IMR-90 (cell line): ENCODE measurements around the gene COL2A1. TPM values are rescaled to one million over a fixed set of nuclear protein-coding genes. Genes with fewer than 3 reads are reported as not detected.

Experiments
- ATAC-seq: fragments of 200-7000 bp; cut with Tn5 transposase; 2 replicates; pipeline ENCODE4 v1.9.1; 2020; ENCODE audit warnings: low read depth, mild to moderate bottlenecking, moderate library complexity
- BruUV-seq: library from RNA; stranded (reverse); fragments of 400-500 nt; replicated peaks from 2 replicates; lab custom pipeline; 2021; lab: Mats Ljungman, UMichigan
- CTCF ChIA-PET: fragments of 300-600 bp; formaldehyde crosslinking; extraction: SDS; loops from one replicate; lab custom pipeline; 2021; ENCODE audit warnings: antibody characterized with exemption; lab: Yijun Ruan, JAX
- POLR2A ChIA-PET: fragments of 300-600 bp; sonication (Branson Sonifier 250); formaldehyde crosslinking; loops from one replicate; lab custom pipeline; 2022; ENCODE audit warnings: antibody characterized with exemption; ENCODE audit not compliant: unreplicated experiment; lab: Charles Lee
- DNase-seq: peaks from one replicate; pipeline ENCODE4 v3.0.0; 2013
- H2AFZ ChIP-seq: replicated peaks from 2 replicates; pipeline ENCODE3; 2013; ENCODE audit warnings: low read length, mild to moderate bottlenecking; ENCODE audit not compliant: poor library complexity
- H2AK5ac ChIP-seq: 2 replicates; pipeline ENCODE4 v1.6.1; 2013; ENCODE audit warnings: low read depth, low read length, inconsistent platforms
- H2AK9ac ChIP-seq: replicated peaks from 2 replicates; pipeline ENCODE3; 2013; ENCODE audit warnings: mild to moderate bottlenecking, low read depth, low read length, moderate library complexity; ENCODE audit not compliant: poor library complexity
- H2BK120ac ChIP-seq: 2 replicates; pipeline ENCODE4 v1.6.1; 2013; ENCODE audit warnings: low read depth, low read length, inconsistent platforms
- H2BK15ac ChIP-seq: 3 replicates; pipeline ENCODE4 v1.6.1; 2013; ENCODE audit warnings: low read depth, low read length, inconsistent platforms
- H2BK20ac ChIP-seq: 2 replicates; pipeline ENCODE4 v1.6.1; 2013; ENCODE audit warnings: low read depth, mild to moderate bottlenecking, inconsistent platforms, low read length, moderate library complexity
- H2BK5ac ChIP-seq: 2 replicates; pipeline ENCODE4 v1.6.1; 2013; ENCODE audit warnings: mild to moderate bottlenecking, low read depth, low read length, inconsistent platforms; ENCODE audit not compliant: poor library complexity, severe bottlenecking
- H3K14ac ChIP-seq: replicated peaks from 2 replicates; pipeline ENCODE4 v1.6.1; 2013; ENCODE audit warnings: low read depth, low read length, inconsistent platforms
- H3K18ac ChIP-seq: 2 replicates; pipeline ENCODE4 v1.6.1; 2013; ENCODE audit warnings: low read depth, low read length, control low read depth
- H3K23ac ChIP-seq: 2 replicates; pipeline ENCODE4 v1.6.1; 2013; ENCODE audit warnings: low read depth, low read length, inconsistent platforms
- H3K27ac ChIP-seq: 2 replicates; pipeline ENCODE4 v1.5.1; 2013; ENCODE audit warnings: mild to moderate bottlenecking, control low read depth, low read length; ENCODE audit not compliant: insufficient read depth
- H3K27me3 ChIP-seq: 2 replicates; pipeline ENCODE4 v1.6.1; 2013; ENCODE audit warnings: low read length; ENCODE audit not compliant: control insufficient read depth, insufficient read depth
- H3K36me3 ChIP-seq: 2 replicates; pipeline ENCODE4 v1.6.1; 2013; ENCODE audit warnings: low read length, mixed read lengths; ENCODE audit not compliant: control insufficient read depth, insufficient read depth
- H3K4ac ChIP-seq: 2 replicates; pipeline ENCODE4 v1.6.1; 2013; ENCODE audit warnings: low read depth, low read length, inconsistent platforms
- H3K4me1 ChIP-seq: 2 replicates; pipeline ENCODE4 v1.6.1; 2013; ENCODE audit warnings: low read length, mixed read lengths; ENCODE audit not compliant: control insufficient read depth, insufficient read depth
- H3K4me2 ChIP-seq: 2 replicates; pipeline ENCODE4 v1.6.1; 2013; ENCODE audit warnings: low read depth, mild to moderate bottlenecking, control low read depth, low read length, moderate library complexity
- H3K4me3 ChIP-seq: 2 replicates; pipeline ENCODE4 v1.5.1; 2013; ENCODE audit warnings: low read depth, mild to moderate bottlenecking, control low read depth, low read length, moderate library complexity; ENCODE audit not compliant: insufficient read depth
- H3K56ac ChIP-seq: 2 replicates; pipeline ENCODE4 v1.6.1; 2013; ENCODE audit warnings: low read length, inconsistent platforms; ENCODE audit not compliant: insufficient read depth; ENCODE audit errors: extremely low read depth
- H3K79me1 ChIP-seq, 2 experiments: 2 replicates each; pipeline ENCODE4 v1.6.1; 2013; ENCODE audit warnings: low read length in 2 of 2, inconsistent platforms in 1 of 2, low read depth in 1 of 2
- H3K9ac ChIP-seq: 2 replicates; pipeline ENCODE4 v1.6.1; 2013; ENCODE audit warnings: low read depth, low read length, control low read depth
- H3K9me1 ChIP-seq: 2 replicates; pipeline ENCODE4 v1.6.1; 2013; ENCODE audit warnings: low read length, inconsistent platforms; ENCODE audit not compliant: insufficient read depth
- H3K9me3 ChIP-seq: 2 replicates; pipeline ENCODE4 v1.6.1; 2013; ENCODE audit warnings: low read length; ENCODE audit not compliant: control insufficient read depth, insufficient read depth
- H4K20me1 ChIP-seq: 2 replicates; pipeline ENCODE4 v1.6.1; 2013; ENCODE audit warnings: low read length, inconsistent platforms; ENCODE audit not compliant: insufficient read depth
- H4K5ac ChIP-seq: 2 replicates; pipeline ENCODE4 v1.6.1; 2013; ENCODE audit warnings: mild to moderate bottlenecking, low read depth, low read length, control low read depth
- H4K8ac ChIP-seq, 2 experiments: 2 replicates each; pipeline ENCODE4 v1.6.1; 2013; ENCODE audit warnings: low read depth in 2 of 2, low read length in 2 of 2, control low read depth in 1 of 2, inconsistent platforms in 1 of 2
- H4K91ac ChIP-seq: 2 replicates; pipeline ENCODE4 v1.6.1; 2013; ENCODE audit warnings: low read depth, low read length, inconsistent platforms; ENCODE audit not compliant: insufficient read depth
- BHLHE40 ChIP-seq: fragments of 150-350 bp; IDR thresholded peaks from 2 replicates; pipeline ENCODE4 v1.6.1; 2016; ENCODE audit warnings: mild to moderate bottlenecking, low read depth, low read length
- CEBPB ChIP-seq: IDR thresholded peaks from 2 replicates; pipeline ENCODE4 v1.6.1; 2012; ENCODE audit warnings: low read depth, low read length, improper control_type of control experiment
- FOS ChIP-seq: fragments of 150-350 bp; IDR thresholded peaks from 2 replicates; pipeline ENCODE4 v1.6.1; 2016; ENCODE audit warnings: low read depth, low read length
- MAZ ChIP-seq: IDR thresholded peaks from 2 replicates; pipeline ENCODE4 v1.6.1; 2012; ENCODE audit warnings: low read depth, mild to moderate bottlenecking, low read length, improper control_type of control experiment, moderate library complexity, borderline replicate concordance
- MXI1 ChIP-seq: IDR thresholded peaks from 2 replicates; pipeline ENCODE4 v1.6.1; 2012; ENCODE audit warnings: low read depth, mild to moderate bottlenecking, low read length, moderate library complexity, borderline replicate concordance
- POLR2A ChIP-seq: IDR thresholded peaks from 2 replicates; pipeline ENCODE4 v1.6.1; 2012; ENCODE audit warnings: mild to moderate bottlenecking, low read depth, low read length
- RAD21 ChIP-seq: IDR thresholded peaks from 2 replicates; pipeline ENCODE4 v1.6.1; 2012; ENCODE audit warnings: low read length, improper control_type of control experiment
- RCOR1 ChIP-seq: IDR thresholded peaks from 2 replicates; pipeline ENCODE4 v1.6.1; 2012; ENCODE audit warnings: mild to moderate bottlenecking, low read length, improper control_type of control experiment; ENCODE audit not compliant: insufficient replicate concordance
- RFX5 ChIP-seq: IDR thresholded peaks from 2 replicates; pipeline ENCODE4 v1.8.0; 2012; ENCODE audit warnings: low read depth, mild to moderate bottlenecking, low read length, moderate library complexity
- SMC3 ChIP-seq: fragments of 150-350 bp; IDR thresholded peaks from 2 replicates; pipeline ENCODE4 v1.6.1; 2016; ENCODE audit warnings: low read depth, mild to moderate bottlenecking, antibody characterized with exemption, low read length, moderate library complexity
- WGBS, 2 experiments: methylation state at CpG; one replicate each; pipeline versions ENCODE4 v1.1.5 to v1.1.7; 2013; ENCODE audit warnings: missing lambda C conversion rate in 2 of 2; ENCODE audit not compliant: insufficient read length in 1 of 2; ENCODE audit errors: extremely low coverage in 2 of 2; 5-methylcytosine and 5-hydroxymethylcytosine counted together
- dilution Hi-C: fragments of 300-500 bp; cut with HindIII; formaldehyde crosslinking; loops from one replicate; pipeline ENCODE4 v1.14.3; 2018; ENCODE audit warnings: low sequenced_read_pairs; ENCODE audit not compliant: unreplicated experiment
- in situ Hi-C: fragments of 300-500 bp; cut with MboI; formaldehyde crosslinking; loops from 3 replicates; pipeline ENCODE4 v1.14.3; 2019; ENCODE audit warnings: low sequenced_read_pairs, inconsistent platforms, mixed read lengths
- intact Hi-C: fragments of 100-400 bp; cut with micrococcal nuclease; formaldehyde crosslinking; loops from 2 replicates; pipeline ENCODE4 v1.10.0; 2022
- polyA plus RNA-seq, 3 experiments: library from polyadenylated mRNA; depleted of rRNA; stranded (reverse); fragments of >200 nt; gene quantifications; 2 replicates each; pipeline ENCODE4 v1.2.3, GENCODE V29; 2012; ENCODE audit warnings: low replicate concordance in 1 of 3
- total RNA-seq: library from RNA; depleted of rRNA; stranded (reverse); fragments of >200 nt; gene quantifications from 2 replicates; pipeline ENCODE4 v1.2.3, GENCODE V29; 2012
- TF ChIP-seq, protein P1 (sequence below): fragments of 150-350 bp; IDR thresholded peaks from 2 replicates; pipeline ENCODE4 v1.6.1; 2016; ENCODE audit warnings: low read depth, mild to moderate bottlenecking, low read length, moderate library complexity, borderline replicate concordance
- TF ChIP-seq, protein P2 (sequence below): conservative IDR thresholded peaks from 2 replicates; pipeline ENCODE4 v1.5.1; 2012; ENCODE audit warnings: mild to moderate bottlenecking, low read depth, low read length, improper control_type of control experiment

Gene COL2A1
- total and polyA plus RNA-seq, 2 of the 4 experiments (the other 2 are of a cell fraction) = 0.05 TPM; not detected in 1

- Histone ChIP-seq H3K79me1 (no peaks in the 10 kb centered on the region), H3K14ac (no peak overlapping the region), H2BK20ac (no peak overlapping the region), H3K4me1 (no peaks in the 10 kb centered on the region), H2BK5ac (no peak overlapping the region), H4K5ac (no peak overlapping the region), H3K36me3 (no peaks in the 10 kb centered on the region), H3K4me3 (no peak overlapping the region), H3K27ac (no peak overlapping the region), H3K27me3 (peaks cover 66% of the 10 kb centered on the region), H3K4me2 (no peak overlapping the region), H2AK5ac (no peak overlapping the region), H3K23ac (no peak overlapping the region), H3K56ac (no peak overlapping the region), H2BK15ac (no peak overlapping the region), H3K9me3 (no peaks in the 10 kb centered on the region), H2BK120ac (no peak overlapping the region), H2AK9ac (no peak overlapping the region), H3K18ac (no peak overlapping the region), H4K20me1 (no peaks in the 10 kb centered on the region), H3K4ac (no peak overlapping the region), H3K9ac (no peak overlapping the region), H3K9me1 (no peaks in the 10 kb centered on the region), H4K8ac (no peak overlapping the region), H4K91ac (no peak overlapping the region), H2AFZ (no peak overlapping the region)
- POLR2A ChIA-PET = no interaction called here
- WGBS, 2 experiments = no CpG with 5 or more reads among the region's 5 CpGs
- no peak for ATAC-seq
- CTCF ChIA-PET = no interaction called here
- no peak for DNase-seq
- dilution Hi-C loops (no loop called here), in situ Hi-C loops (no loop called here), intact Hi-C loops (no loop called here)
- no TSS peak for BruUV-seq
- TF ChIP-seq, protein P1, sequence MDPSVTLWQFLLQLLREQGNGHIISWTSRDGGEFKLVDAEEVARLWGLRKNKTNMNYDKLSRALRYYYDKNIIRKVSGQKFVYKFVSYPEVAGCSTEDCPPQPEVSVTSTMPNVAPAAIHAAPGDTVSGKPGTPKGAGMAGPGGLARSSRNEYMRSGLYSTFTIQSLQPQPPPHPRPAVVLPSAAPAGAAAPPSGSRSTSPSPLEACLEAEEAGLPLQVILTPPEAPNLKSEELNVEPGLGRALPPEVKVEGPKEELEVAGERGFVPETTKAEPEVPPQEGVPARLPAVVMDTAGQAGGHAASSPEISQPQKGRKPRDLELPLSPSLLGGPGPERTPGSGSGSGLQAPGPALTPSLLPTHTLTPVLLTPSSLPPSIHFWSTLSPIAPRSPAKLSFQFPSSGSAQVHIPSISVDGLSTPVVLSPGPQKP = no peak
- no peak for TF ChIP-seq RFX5
- TF ChIP-seq, protein P2, sequence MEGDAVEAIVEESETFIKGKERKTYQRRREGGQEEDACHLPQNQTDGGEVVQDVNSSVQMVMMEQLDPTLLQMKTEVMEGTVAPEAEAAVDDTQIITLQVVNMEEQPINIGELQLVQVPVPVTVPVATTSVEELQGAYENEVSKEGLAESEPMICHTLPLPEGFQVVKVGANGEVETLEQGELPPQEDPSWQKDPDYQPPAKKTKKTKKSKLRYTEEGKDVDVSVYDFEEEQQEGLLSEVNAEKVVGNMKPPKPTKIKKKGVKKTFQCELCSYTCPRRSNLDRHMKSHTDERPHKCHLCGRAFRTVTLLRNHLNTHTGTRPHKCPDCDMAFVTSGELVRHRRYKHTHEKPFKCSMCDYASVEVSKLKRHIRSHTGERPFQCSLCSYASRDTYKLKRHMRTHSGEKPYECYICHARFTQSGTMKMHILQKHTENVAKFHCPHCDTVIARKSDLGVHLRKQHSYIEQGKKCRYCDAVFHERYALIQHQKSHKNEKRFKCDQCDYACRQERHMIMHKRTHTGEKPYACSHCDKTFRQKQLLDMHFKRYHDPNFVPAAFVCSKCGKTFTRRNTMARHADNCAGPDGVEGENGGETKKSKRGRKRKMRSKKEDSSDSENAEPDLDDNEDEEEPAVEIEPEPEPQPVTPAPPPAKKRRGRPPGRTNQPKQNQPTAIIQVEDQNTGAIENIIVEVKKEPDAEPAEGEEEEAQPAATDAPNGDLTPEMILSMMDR = no peak
- no peak for TF ChIP-seq RCOR1
- TF ChIP-seq BHLHE40 = no peak
- TF ChIP-seq POLR2A = no peak
- no peak for TF ChIP-seq RAD21
- TF ChIP-seq FOS = no peak
- TF ChIP-seq MXI1 = no peak
- no peak for TF ChIP-seq SMC3
- TF ChIP-seq MAZ = no peak
- TF ChIP-seq CEBPB = no peak
These were observed 13.2 kb upstream of the COL2A1 start for GRCh38 chr12:48017496-48017895.
